Thyroid gland (tissue), 4 donors: ENCODE measurements around the gene ACSL6. TPM values are rescaled to one million over a fixed set of nuclear protein-coding genes. Genes with fewer than 3 reads are reported as not detected.

Source experiments
- DNase-seq, 2 donors: peaks; one replicate each; pipeline ENCODE4 v3.0.0-alpha.2; 2019
- H3K27ac ChIP-seq, 3 donors: fragments of 200-600 bp; sonication (generic); 1 replicate in 2 of 3; 2 replicates in 1 of 3; pipeline ENCODE4 v1.5.1; 2016 to 2019; ENCODE audit warnings: mild to moderate bottlenecking in 1 of 3, moderate library complexity in 1 of 3
- H3K27me3 ChIP-seq: fragments of 200-600 bp; sonication (generic); one replicate; pipeline ENCODE4 v1.5.1; 2019
- H3K36me3 ChIP-seq, 2 donors: fragments of 200-600 bp; sonication (generic); one replicate each; pipeline ENCODE4 v1.5.1; 2016 to 2019
- H3K4me1 ChIP-seq, 2 donors: fragments of 200-600 bp; sonication (generic); one replicate each; pipeline ENCODE4 v1.5.1; 2017 to 2019
- H3K4me3 ChIP-seq, 3 donors: fragments of 200-600 bp; sonication (generic); replicated peaks in 1 of 3; 1 replicate in 2 of 3; 2 replicates in 1 of 3; pipeline ENCODE4 v1.5.1; 2016; ENCODE audit warnings: mild to moderate bottlenecking in 1 of 3
- H3K9me3 ChIP-seq: fragments of 200-600 bp; sonication (generic); one replicate; pipeline ENCODE4 v1.5.1; 2017
- CTCF ChIP-seq, 6 experiments: fragments of 200-600 bp in 3 of 6; fragments of 450-650 bp in 3 of 6; sonication (generic) in 3 of 6; IDR thresholded peaks; one replicate each; pipeline ENCODE4 v1.5.1; 2016 to 2019; ENCODE audit warnings: antibody characterized with exemption in 6 of 6, mild to moderate bottlenecking in 2 of 6, inconsistent platforms in 1 of 6, moderate library complexity in 1 of 6
- POLR2A ChIP-seq, 2 donors: fragments of 450-650 bp; IDR thresholded peaks; one replicate each; pipeline ENCODE4 v1.6.1; 2017; ENCODE audit warnings: antibody characterized with exemption in 2 of 2, mild to moderate bottlenecking in 2 of 2, moderate library complexity in 1 of 2
- WGBS, 2 donors: methylation state at CpG; one replicate each; pipeline ENCODE4 v1.1.5; 2017; 5-methylcytosine and 5-hydroxymethylcytosine counted together
- intact Hi-C: fragments of 100-400 bp; cut with DNase I; formaldehyde crosslinking; loops from one replicate; pipeline ENCODE4 v1.15.1; 2023
- total RNA-seq, 4 donors: library from RNA; depleted of rRNA; stranded (reverse); fragments of >200 nt; gene quantifications; one replicate each; pipeline ENCODE4 v1.2.3, GENCODE V29; 2016

The ACSL6 gene
- total RNA-seq, 4 donors from 2014 or later = 0.71 to 6.2 (median 1.2) TPM

GRCh38 chr5:132019857-132020555 is 8.5 kb upstream of the ACSL6 start:
- intact Hi-C loops = loop anchor here (5.0 kb wide), 1 partner anchor 583 kb away; no protein-coding TSS in a partner anchor
- 80 to 85% methylated on average over 6 of the region's 6 CpGs for WGBS, 2 donors
- no peaks in the 10 kb centered on the region for H3K27me3 ChIP-seq
- no peak overlapping the region for H3K4me3 ChIP-seq
- no peaks in the 10 kb centered on the region for H3K36me3 ChIP-seq
- H3K4me1 ChIP-seq = no peaks in the 10 kb centered on the region
- H3K27ac ChIP-seq = no peak overlapping the region
- TF ChIP-seq CTCF (IDR thresholded peaks at IDR 0.05) (no peak), POLR2A (IDR thresholded peaks at IDR 0.05) (no peak)
- no peak for DNase-seq
- H3K9me3 ChIP-seq = no peaks in the 10 kb centered on the region

- no peak overlapping the region for H3K27ac ChIP-seq
- intact Hi-C loops = loop anchor here (5.0 kb wide), 1 partner anchor 582 kb away; no protein-coding TSS in a partner anchor
Observed at GRCh38 chr5:132019337-132019736, 7.9 kb upstream of the ACSL6 start.

GRCh38 chr5:132017738-132018625 is 6.5 kb upstream of the ACSL6 start:
- 32 to 41% methylated on average over 10 of the region's 10 CpGs for WGBS, 2 donors
- DNase-seq = no peak
- Histone ChIP-seq H3K4me1 (no peaks in the 10 kb centered on the region), H3K9me3 (no peaks in the 10 kb centered on the region), H3K4me3 (no peak overlapping the region), H3K36me3 (no peaks in the 10 kb centered on the region), H3K27ac (no peak overlapping the region), H3K27me3 (no peaks in the 10 kb centered on the region)
- intact Hi-C loops = loop anchor here (5.0 kb wide), 1 partner anchor 581 kb away; no protein-coding TSS in a partner anchor
- no peak for TF ChIP-seq CTCF (IDR thresholded peaks at IDR 0.05)
- no peak for TF ChIP-seq POLR2A (IDR thresholded peaks at IDR 0.05)

More at GRCh38 chr5:132019337-132019736, 7.9 kb upstream of the ACSL6 start:
- no peak for DNase-seq
- Histone ChIP-seq H3K4me3 (no peak overlapping the region), H3K4me1 (no peaks in the 10 kb centered on the region), H3K9me3 (no peaks in the 10 kb centered on the region), H3K36me3 (no peaks in the 10 kb centered on the region), H3K27me3 (no peaks in the 10 kb centered on the region)
- TF ChIP-seq POLR2A (IDR thresholded peaks at IDR 0.05) (no peak), CTCF (IDR thresholded peaks at IDR 0.05) (no peak)

- WGBS, 2 donors = 37 to 79% methylated on average over 4 of the region's 4 CpGs
- Histone ChIP-seq H3K9me3 (no peaks in the 10 kb centered on the region), H3K27ac (no peak overlapping the region), H3K4me3 (no peak overlapping the region), H3K27me3 (no peaks in the 10 kb centered on the region), H3K36me3 (no peaks in the 10 kb centered on the region), H3K4me1 (no peaks in the 10 kb centered on the region)
- intact Hi-C loops = loop anchor here (5.0 kb wide), 1 partner anchor 580 kb away; no protein-coding TSS in a partner anchor
- DNase-seq = no peak
- TF ChIP-seq CTCF (IDR thresholded peaks at IDR 0.05) (no peak), POLR2A (IDR thresholded peaks at IDR 0.05) (no peak)
Observed at GRCh38 chr5:132017316-132017715, 5.9 kb upstream of the ACSL6 start.
